ENCODE data around the gene DHRS13. TPM values are rescaled to one million over a fixed set of nuclear protein-coding genes. Genes with fewer than 3 reads are reported as not detected.

DHRS13 gene
- total and polyA plus RNA-seq, 4 donors, result 5.0 to 91.6 (median 11.0) TPM

DNA sequence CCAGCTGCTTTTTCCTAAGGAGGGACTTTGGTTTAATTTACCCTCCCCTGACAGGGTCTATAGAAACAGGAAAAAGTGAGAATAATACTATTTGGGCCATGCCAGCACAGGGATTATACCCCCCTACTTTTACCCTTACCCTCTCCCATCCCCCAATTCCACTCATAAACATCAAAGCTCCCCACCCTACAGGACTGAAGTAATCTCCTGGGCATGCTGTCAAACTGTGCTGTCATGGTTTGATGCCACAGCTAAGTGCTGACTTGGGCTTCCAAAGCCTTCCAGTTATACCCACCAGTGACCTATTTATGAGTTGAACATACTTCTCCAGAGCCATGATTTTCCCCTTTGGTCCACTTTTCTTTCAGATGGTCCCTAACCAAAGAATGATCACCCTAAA lies 35.7 kb upstream of the DHRS13 start:
- H3K4me3 ChIP-seq (ENCODE audit: low read depth in 1 of 3, low read length in 3 of 3), result no peak overlapping the region
- no peaks in the 10 kb centered on the region for H3K27me3 ChIP-seq (ENCODE audit: control insufficient read depth in 4 of 4, insufficient read depth in 4 of 4, low read length in 3 of 4)
- no peak overlapping the region for H3K9ac ChIP-seq (ENCODE audit: low read depth in 1 of 2, low read length in 2 of 2)
- H3K9me3 ChIP-seq (ENCODE audit: control insufficient read depth in 4 of 4, low read length in 3 of 4), result no peaks in the 10 kb centered on the region
- TF ChIP-seq, protein P1, sequence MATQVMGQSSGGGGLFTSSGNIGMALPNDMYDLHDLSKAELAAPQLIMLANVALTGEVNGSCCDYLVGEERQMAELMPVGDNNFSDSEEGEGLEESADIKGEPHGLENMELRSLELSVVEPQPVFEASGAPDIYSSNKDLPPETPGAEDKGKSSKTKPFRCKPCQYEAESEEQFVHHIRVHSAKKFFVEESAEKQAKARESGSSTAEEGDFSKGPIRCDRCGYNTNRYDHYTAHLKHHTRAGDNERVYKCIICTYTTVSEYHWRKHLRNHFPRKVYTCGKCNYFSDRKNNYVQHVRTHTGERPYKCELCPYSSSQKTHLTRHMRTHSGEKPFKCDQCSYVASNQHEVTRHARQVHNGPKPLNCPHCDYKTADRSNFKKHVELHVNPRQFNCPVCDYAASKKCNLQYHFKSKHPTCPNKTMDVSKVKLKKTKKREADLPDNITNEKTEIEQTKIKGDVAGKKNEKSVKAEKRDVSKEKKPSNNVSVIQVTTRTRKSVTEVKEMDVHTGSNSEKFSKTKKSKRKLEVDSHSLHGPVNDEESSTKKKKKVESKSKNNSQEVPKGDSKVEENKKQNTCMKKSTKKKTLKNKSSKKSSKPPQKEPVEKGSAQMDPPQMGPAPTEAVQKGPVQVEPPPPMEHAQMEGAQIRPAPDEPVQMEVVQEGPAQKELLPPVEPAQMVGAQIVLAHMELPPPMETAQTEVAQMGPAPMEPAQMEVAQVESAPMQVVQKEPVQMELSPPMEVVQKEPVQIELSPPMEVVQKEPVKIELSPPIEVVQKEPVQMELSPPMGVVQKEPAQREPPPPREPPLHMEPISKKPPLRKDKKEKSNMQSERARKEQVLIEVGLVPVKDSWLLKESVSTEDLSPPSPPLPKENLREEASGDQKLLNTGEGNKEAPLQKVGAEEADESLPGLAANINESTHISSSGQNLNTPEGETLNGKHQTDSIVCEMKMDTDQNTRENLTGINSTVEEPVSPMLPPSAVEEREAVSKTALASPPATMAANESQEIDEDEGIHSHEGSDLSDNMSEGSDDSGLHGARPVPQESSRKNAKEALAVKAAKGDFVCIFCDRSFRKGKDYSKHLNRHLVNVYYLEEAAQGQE (IDR thresholded peaks at IDR 0.05), result no peak
- TF ChIP-seq RXRA (IDR thresholded peaks at IDR 0.05) (peak in 1 of 2 donors; percentile 7), RAD21 (IDR thresholded peaks at IDR 0.05) (no peak), HNF4A (conservative IDR thresholded peaks at IDR 0.05) (no peak), EGR1 (IDR thresholded peaks at IDR 0.05; ENCODE audit: low read depth in 2 of 2) (no peak), FOXA1 (IDR thresholded peaks at IDR 0.05) (no peak)
- TF ChIP-seq, protein P2, sequence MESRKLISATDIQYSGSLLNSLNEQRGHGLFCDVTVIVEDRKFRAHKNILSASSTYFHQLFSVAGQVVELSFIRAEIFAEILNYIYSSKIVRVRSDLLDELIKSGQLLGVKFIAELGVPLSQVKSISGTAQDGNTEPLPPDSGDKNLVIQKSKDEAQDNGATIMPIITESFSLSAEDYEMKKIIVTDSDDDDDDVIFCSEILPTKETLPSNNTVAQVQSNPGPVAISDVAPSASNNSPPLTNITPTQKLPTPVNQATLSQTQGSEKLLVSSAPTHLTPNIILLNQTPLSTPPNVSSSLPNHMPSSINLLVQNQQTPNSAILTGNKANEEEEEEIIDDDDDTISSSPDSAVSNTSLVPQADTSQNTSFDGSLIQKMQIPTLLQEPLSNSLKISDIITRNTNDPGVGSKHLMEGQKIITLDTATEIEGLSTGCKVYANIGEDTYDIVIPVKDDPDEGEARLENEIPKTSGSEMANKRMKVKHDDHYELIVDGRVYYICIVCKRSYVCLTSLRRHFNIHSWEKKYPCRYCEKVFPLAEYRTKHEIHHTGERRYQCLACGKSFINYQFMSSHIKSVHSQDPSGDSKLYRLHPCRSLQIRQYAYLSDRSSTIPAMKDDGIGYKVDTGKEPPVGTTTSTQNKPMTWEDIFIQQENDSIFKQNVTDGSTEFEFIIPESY (IDR thresholded peaks at IDR 0.05), result no peak
- H3K4me1 ChIP-seq (ENCODE audit: control insufficient read depth in 4 of 4, insufficient read depth in 4 of 4, low read length in 3 of 4), result peaks cover 20 to 57% (median 50%) of the 10 kb centered on the region in 4 donors
- no peak for DNase-seq (ENCODE audit: low spot score)
- peaks cover 0 to 5% (median 0%) of the 10 kb centered on the region in 4 donors for H3K36me3 ChIP-seq (ENCODE audit: control insufficient read depth in 4 of 4, insufficient read depth in 3 of 4, low read depth in 1 of 4, low read length in 3 of 4)
- H3K27ac ChIP-seq (ENCODE audit: low read depth in 1 of 2, low read length in 2 of 2), result peak overlapping the region; percentile 54 to 72

DNA sequence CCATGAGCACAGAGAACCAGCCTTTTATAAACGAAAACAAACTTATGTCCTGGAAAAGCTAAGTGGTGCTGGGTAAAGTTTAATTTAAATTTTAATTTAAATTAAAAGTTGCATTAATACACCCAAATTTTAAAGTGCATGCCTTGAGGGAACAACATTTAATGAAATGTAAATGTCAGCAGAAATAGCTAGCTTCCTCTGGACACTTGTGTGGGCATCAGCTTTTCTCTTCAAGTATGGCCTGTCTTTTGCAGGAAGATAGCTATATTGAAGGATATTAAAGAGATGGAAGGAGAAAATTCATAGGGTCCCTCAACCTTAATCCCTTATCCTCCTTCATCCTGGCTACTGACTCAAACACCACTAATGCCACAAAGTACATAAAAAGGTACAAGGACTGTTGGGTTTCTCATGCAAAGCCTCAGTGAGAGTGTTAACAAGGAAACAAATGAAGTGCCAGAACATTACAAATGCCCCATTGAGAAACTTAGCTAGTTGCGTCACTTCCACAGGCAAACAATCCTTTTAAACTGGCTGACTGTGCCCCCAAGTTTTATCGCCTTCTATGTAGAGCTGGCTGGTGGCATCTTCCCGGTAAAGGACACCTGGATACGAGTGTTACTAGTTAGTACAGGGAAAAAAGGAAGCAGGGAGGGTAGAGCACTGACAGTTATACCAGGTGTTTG lies 34.3 kb upstream of the DHRS13 start:
- 40% methylated on average over 5 of the region's 5 CpGs for WGBS
- Histone ChIP-seq H3K27me3 (ENCODE audit: control insufficient read depth in 4 of 4, insufficient read depth in 4 of 4, low read length in 3 of 4) (no peaks in the 10 kb centered on the region), H3K4me1 (ENCODE audit: control insufficient read depth in 4 of 4, insufficient read depth in 4 of 4, low read length in 3 of 4) (peaks cover 20 to 57% (median 50%) of the 10 kb centered on the region in 4 donors), H3K27ac (ENCODE audit: low read depth in 1 of 2, low read length in 2 of 2) (peak overlapping the region; percentile 72 to 90), H3K4me3 (ENCODE audit: low read depth in 1 of 3, low read length in 3 of 3) (no peak overlapping the region), H3K9ac (ENCODE audit: low read depth in 1 of 2, low read length in 2 of 2) (no peak overlapping the region), H3K9me3 (ENCODE audit: control insufficient read depth in 4 of 4, low read length in 3 of 4) (no peaks in the 10 kb centered on the region), H3K36me3 (ENCODE audit: control insufficient read depth in 4 of 4, insufficient read depth in 3 of 4, low read depth in 1 of 4, low read length in 3 of 4) (peaks cover 0 to 5% (median 0%) of the 10 kb centered on the region in 4 donors)
- DNase-seq (ENCODE audit: low spot score), result no peak
- TF ChIP-seq GABPA (IDR thresholded peaks at IDR 0.05 in 1 of 2, conservative IDR thresholded peaks at IDR 0.05 in 1 of 2), result peak in 1 of 2 donors; percentile 42
- peak; percentile 40 for TF ChIP-seq FOXA2 (IDR thresholded peaks at IDR 0.05)
- TF ChIP-seq HNF4A (conservative IDR thresholded peaks at IDR 0.05), result peak; percentile 60 to 68
- peak; percentile 53 for TF ChIP-seq SP1 (IDR thresholded peaks at IDR 0.05)
- peak in 1 of 2 donors; percentile 73 for TF ChIP-seq JUND (IDR thresholded peaks at IDR 0.05)
- TF ChIP-seq, protein P3, sequence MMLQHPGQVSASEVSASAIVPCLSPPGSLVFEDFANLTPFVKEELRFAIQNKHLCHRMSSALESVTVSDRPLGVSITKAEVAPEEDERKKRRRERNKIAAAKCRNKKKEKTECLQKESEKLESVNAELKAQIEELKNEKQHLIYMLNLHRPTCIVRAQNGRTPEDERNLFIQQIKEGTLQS (IDR thresholded peaks at IDR 0.05), result peak; percentile 69
- peak; percentile 31 to 65 for TF ChIP-seq RXRA (IDR thresholded peaks at IDR 0.05)
- no peak for TF ChIP-seq RAD21 (IDR thresholded peaks at IDR 0.05)
- peak in 1 of 2 donors; percentile 81 for TF ChIP-seq EGR1 (IDR thresholded peaks at IDR 0.05; ENCODE audit: low read depth in 2 of 2)
- TF ChIP-seq, protein P4, sequence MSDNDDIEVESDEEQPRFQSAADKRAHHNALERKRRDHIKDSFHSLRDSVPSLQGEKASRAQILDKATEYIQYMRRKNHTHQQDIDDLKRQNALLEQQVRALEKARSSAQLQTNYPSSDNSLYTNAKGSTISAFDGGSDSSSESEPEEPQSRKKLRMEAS (IDR thresholded peaks at IDR 0.05), result peak; percentile 96
- peak; percentile 46 for TF ChIP-seq YY1 (IDR thresholded peaks at IDR 0.05)
- no peak for TF ChIP-seq NR2F2 (IDR thresholded peaks at IDR 0.05)
- TF ChIP-seq, protein P2 (IDR thresholded peaks at IDR 0.05), result no peak
- no peak for TF ChIP-seq FOXA1 (IDR thresholded peaks at IDR 0.05)
- TF ChIP-seq HNF4G (IDR thresholded peaks at IDR 0.05), result no peak
- TF ChIP-seq, protein P5, sequence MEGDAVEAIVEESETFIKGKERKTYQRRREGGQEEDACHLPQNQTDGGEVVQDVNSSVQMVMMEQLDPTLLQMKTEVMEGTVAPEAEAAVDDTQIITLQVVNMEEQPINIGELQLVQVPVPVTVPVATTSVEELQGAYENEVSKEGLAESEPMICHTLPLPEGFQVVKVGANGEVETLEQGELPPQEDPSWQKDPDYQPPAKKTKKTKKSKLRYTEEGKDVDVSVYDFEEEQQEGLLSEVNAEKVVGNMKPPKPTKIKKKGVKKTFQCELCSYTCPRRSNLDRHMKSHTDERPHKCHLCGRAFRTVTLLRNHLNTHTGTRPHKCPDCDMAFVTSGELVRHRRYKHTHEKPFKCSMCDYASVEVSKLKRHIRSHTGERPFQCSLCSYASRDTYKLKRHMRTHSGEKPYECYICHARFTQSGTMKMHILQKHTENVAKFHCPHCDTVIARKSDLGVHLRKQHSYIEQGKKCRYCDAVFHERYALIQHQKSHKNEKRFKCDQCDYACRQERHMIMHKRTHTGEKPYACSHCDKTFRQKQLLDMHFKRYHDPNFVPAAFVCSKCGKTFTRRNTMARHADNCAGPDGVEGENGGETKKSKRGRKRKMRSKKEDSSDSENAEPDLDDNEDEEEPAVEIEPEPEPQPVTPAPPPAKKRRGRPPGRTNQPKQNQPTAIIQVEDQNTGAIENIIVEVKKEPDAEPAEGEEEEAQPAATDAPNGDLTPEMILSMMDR (IDR thresholded peaks at IDR 0.05; ENCODE audit: low read depth, low read length, missing input control), result no peak
- TF ChIP-seq, protein P1 (IDR thresholded peaks at IDR 0.05), result peak; percentile 31
